Activated CD4-positive, alpha-beta T cell treated with anti-CD3 and anti-CD28 coated beads, Interleukin-2, amount 10 ng/mL, durations not matched to agents 24 days and 14 days (primary cell): ENCODE data around the gene DHX15. TPM values are rescaled to one million over a fixed set of nuclear protein-coding genes. Genes with fewer than 3 reads are reported as not detected.

Experiments
- DNase-seq: peaks from one replicate; pipeline ENCODE4 v3.0.0; 2022
- H3K27ac Mint-ChIP-seq: one replicate; pipeline ENCODE4 v1.8.0; 2022; ENCODE audit warnings: mild to moderate bottlenecking, mixed read lengths
- H3K27me3 Mint-ChIP-seq: one replicate; pipeline ENCODE4 v1.8.0; 2022; ENCODE audit warnings: mixed read lengths
- H3K36me3 Mint-ChIP-seq: one replicate; pipeline ENCODE4 v1.8.0; 2022; ENCODE audit warnings: low read depth, mild to moderate bottlenecking, mixed read lengths
- H3K4me1 Mint-ChIP-seq: one replicate; pipeline ENCODE4 v1.8.0; 2021; ENCODE audit warnings: mixed read lengths
- H3K4me3 Mint-ChIP-seq: one replicate; pipeline ENCODE4 v1.8.0; 2022; ENCODE audit warnings: mild to moderate bottlenecking, moderate library complexity, mixed read lengths
- H3K9me3 Mint-ChIP-seq: one replicate; pipeline ENCODE4 v1.8.0; 2021; ENCODE audit warnings: mixed read lengths
- intact Hi-C: fragments of 100-400 bp; cut with micrococcal nuclease; formaldehyde crosslinking; loops from one replicate; pipeline ENCODE4 v1.15.1; 2023
- total RNA-seq: library from RNA; stranded (reverse); gene quantifications from 2 replicates; pipeline ENCODE4 v1.2.3, GENCODE V29; 2022

DHX15 gene
- total RNA-seq, 1 donor from 2014 or later: 265 TPM

- H3K4me1 Mint-ChIP-seq: peaks cover 36% of the 10 kb centered on the region
- H3K4me3 Mint-ChIP-seq: no peak overlapping the region
- peaks cover 45% of the 10 kb centered on the region for H3K36me3 Mint-ChIP-seq
- no peak overlapping the region for H3K27ac Mint-ChIP-seq
- DNase-seq: no peak
- H3K27me3 Mint-ChIP-seq: no peaks in the 10 kb centered on the region
- H3K9me3 Mint-ChIP-seq: no peaks in the 10 kb centered on the region
- intact Hi-C loops: loop anchor here (10.0 kb wide), 1 partner anchor 76 kb away; no protein-coding TSS in a partner anchor
Observed at GRCh38 chr4:24550441-24551175, 33.7 kb downstream of the DHX15 start.

- Mint-ChIP-seq H3K27ac (no peak overlapping the region), H3K4me1 (peaks cover 50% of the 10 kb centered on the region), H3K27me3 (no peaks in the 10 kb centered on the region), H3K4me3 (no peak overlapping the region), H3K9me3 (no peaks in the 10 kb centered on the region), H3K36me3 (peaks cover 41% of the 10 kb centered on the region)
- no peak for DNase-seq
- intact Hi-C loops: loop anchor here (5.0 kb wide), 1 partner anchor 34 kb away; the partner anchor contains the start of gene DHX15
Observed at GRCh38 chr4:24547979-24548378, 36.4 kb downstream of the DHX15 start.

DNA sequence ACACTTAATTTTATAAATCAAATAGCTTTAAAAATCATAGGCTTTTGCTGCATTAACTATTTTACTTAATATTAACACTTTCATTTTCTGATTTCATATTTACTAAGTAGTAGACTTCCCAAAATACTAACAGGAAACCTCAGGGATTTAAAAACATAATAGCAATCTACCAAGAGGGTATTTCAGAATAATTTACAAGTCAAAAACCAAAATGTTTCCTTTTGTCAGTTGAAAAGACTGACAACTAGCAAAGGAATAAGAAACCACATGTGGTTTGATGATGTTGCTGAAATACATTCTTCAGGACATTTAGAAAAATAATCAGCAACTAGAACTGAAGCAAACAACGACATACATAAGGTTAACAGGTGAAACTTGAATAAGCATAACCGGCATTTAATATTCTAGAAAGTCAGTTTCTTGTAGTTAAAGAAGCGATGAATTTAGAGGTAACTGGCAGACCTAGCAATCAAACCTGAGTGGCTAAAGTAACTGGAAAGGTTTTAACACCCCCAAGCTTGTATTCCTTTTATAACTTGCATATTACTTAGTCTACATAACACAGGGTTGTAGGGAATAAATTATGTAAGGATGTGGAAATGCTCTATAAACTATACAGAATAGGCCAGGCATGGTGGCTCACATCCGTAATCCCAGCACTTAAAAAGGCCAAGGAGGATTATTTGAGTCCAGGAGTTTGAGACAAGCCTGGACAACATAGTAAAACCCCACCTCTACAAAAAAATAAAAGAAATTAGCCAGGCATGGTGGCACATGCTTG is 40.0 kb downstream of the DHX15 start:
- H3K4me1 Mint-ChIP-seq: peaks cover 40% of the 10 kb centered on the region
- peaks cover 57% of the 10 kb centered on the region for H3K36me3 Mint-ChIP-seq
- no peak overlapping the region for H3K4me3 Mint-ChIP-seq
- no peaks in the 10 kb centered on the region for H3K9me3 Mint-ChIP-seq
- intact Hi-C loops: loop anchor here (2.0 kb wide), 1 partner anchor 14 kb away; no protein-coding TSS in a partner anchor
- no peak for DNase-seq
- H3K27ac Mint-ChIP-seq: no peak overlapping the region
- H3K27me3 Mint-ChIP-seq: no peaks in the 10 kb centered on the region

- Mint-ChIP-seq H3K9me3 (no peaks in the 10 kb centered on the region), H3K4me3 (no peak overlapping the region), H3K36me3 (peaks cover 59% of the 10 kb centered on the region), H3K27me3 (no peaks in the 10 kb centered on the region), H3K4me1 (peaks cover 18% of the 10 kb centered on the region), H3K27ac (no peak overlapping the region)
- intact Hi-C loops: no loop called here
- no peak for DNase-seq
Observed at GRCh38 chr4:24537025-24537424, 47.3 kb downstream of the DHX15 start.

- peaks cover 18% of the 10 kb centered on the region for H3K4me1 Mint-ChIP-seq
- DNase-seq: no peak
- H3K36me3 Mint-ChIP-seq: peaks cover 51% of the 10 kb centered on the region
- intact Hi-C loops: no loop called here
- H3K27ac Mint-ChIP-seq: peak overlapping the region; percentile 68
- H3K9me3 Mint-ChIP-seq: no peaks in the 10 kb centered on the region
- no peaks in the 10 kb centered on the region for H3K27me3 Mint-ChIP-seq
- no peak overlapping the region for H3K4me3 Mint-ChIP-seq
Observed at GRCh38 chr4:24535399-24535798, 49.0 kb downstream of the DHX15 start.

- intact Hi-C loops: no loop called here
Observed at GRCh38 chr4:24533364-24533763, 51.0 kb downstream of the DHX15 start.

GRCh38 chr4:24529555-24529954 is 54.8 kb downstream of the DHX15 start:
- no peaks in the 10 kb centered on the region for H3K4me1 Mint-ChIP-seq
- intact Hi-C loops: no loop called here
- peaks cover 60% of the 10 kb centered on the region for H3K36me3 Mint-ChIP-seq
- no peak overlapping the region for H3K4me3 Mint-ChIP-seq
- H3K9me3 Mint-ChIP-seq: no peaks in the 10 kb centered on the region
- no peak for DNase-seq
- no peaks in the 10 kb centered on the region for H3K27me3 Mint-ChIP-seq
- no peak overlapping the region for H3K27ac Mint-ChIP-seq

More at GRCh38 chr4:24533364-24533763, 51.0 kb downstream of the DHX15 start:
- no peak for DNase-seq
- Mint-ChIP-seq H3K36me3 (peaks cover 50% of the 10 kb centered on the region), H3K27ac (no peak overlapping the region), H3K4me1 (peaks cover 12% of the 10 kb centered on the region), H3K27me3 (no peaks in the 10 kb centered on the region), H3K4me3 (no peak overlapping the region), H3K9me3 (no peaks in the 10 kb centered on the region)

GRCh38 chr4:24527371-24527770 is 57.0 kb downstream of the DHX15 start:
- Mint-ChIP-seq H3K4me1 (peaks cover 7% of the 10 kb centered on the region), H3K27me3 (no peaks in the 10 kb centered on the region), H3K9me3 (no peaks in the 10 kb centered on the region), H3K4me3 (no peak overlapping the region), H3K36me3 (peaks cover 64% of the 10 kb centered on the region), H3K27ac (no peak overlapping the region)
- intact Hi-C loops: no loop called here
- no peak for DNase-seq

DNA sequence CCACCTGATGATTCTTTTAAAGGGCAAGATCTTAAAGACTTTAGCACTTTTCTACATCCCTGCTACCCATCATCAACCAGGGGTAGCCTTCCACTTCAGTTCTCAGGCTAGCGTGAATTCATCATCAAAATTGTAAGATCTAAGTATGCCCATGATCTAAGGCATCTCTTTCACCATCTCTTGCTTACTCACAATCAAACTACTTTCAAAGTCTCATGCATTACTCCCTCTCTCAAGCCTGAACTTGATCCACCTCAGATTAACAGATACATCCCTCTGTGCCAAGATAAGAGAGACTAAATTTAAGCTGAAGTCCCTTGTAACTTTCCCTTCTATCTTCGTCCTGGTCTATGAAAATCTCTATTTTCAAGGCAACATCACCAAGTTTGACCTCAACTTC is 62.8 kb downstream of the DHX15 start:
- no peak for DNase-seq
- Mint-ChIP-seq H3K4me1 (peaks cover 12% of the 10 kb centered on the region), H3K27me3 (no peaks in the 10 kb centered on the region), H3K4me3 (no peak overlapping the region), H3K36me3 (peaks cover 57% of the 10 kb centered on the region), H3K27ac (no peak overlapping the region), H3K9me3 (no peaks in the 10 kb centered on the region)
- intact Hi-C loops: loop anchor here (5.0 kb wide), 2 partner anchors 36 to 61 kb away; partner anchors contain the start of gene DHX15

GRCh38 chr4:24519649-24520048 is 64.7 kb downstream of the DHX15 start:
- intact Hi-C loops: loop anchor here (5.0 kb wide), 2 partner anchors 38 to 63 kb away; partner anchors contain the start of gene DHX15

GRCh38 chr4:24517676-24518075 is 66.7 kb downstream of the DHX15 start:
- Mint-ChIP-seq H3K4me1 (peaks cover 8% of the 10 kb centered on the region), H3K36me3 (peaks cover 42% of the 10 kb centered on the region), H3K27me3 (no peaks in the 10 kb centered on the region), H3K27ac (no peak overlapping the region), H3K9me3 (no peaks in the 10 kb centered on the region), H3K4me3 (no peak overlapping the region)
- no peak for DNase-seq
- intact Hi-C loops: no loop called here

More at GRCh38 chr4:24519649-24520048, 64.7 kb downstream of the DHX15 start:
- H3K4me3 Mint-ChIP-seq: no peak overlapping the region
- H3K27ac Mint-ChIP-seq: no peak overlapping the region
- H3K9me3 Mint-ChIP-seq: no peaks in the 10 kb centered on the region
- DNase-seq: no peak
- H3K36me3 Mint-ChIP-seq: peaks cover 46% of the 10 kb centered on the region
- no peaks in the 10 kb centered on the region for H3K27me3 Mint-ChIP-seq
- peaks cover 12% of the 10 kb centered on the region for H3K4me1 Mint-ChIP-seq

DNA sequence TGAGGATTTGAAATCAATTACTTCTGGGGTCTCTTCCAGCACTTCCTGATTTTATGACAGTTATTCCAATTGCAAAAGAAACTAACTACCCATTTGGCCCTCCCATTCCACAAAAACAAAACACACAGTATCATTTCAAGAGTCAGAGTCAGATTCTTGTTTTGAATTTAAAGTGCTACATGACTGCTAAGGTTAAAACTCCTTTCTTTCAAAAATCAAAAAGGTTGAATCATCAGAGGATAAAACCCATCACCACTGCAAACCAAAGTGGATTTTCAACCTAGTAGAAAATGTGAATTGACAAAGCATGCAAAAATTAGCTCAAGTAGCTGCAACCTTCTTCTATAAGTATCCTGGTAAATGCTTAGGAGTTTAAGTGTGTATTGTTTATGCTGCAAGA is 67.4 kb downstream of the DHX15 start:
- Mint-ChIP-seq H3K9me3 (no peaks in the 10 kb centered on the region), H3K27me3 (no peaks in the 10 kb centered on the region), H3K36me3 (peaks cover 38% of the 10 kb centered on the region), H3K4me1 (peaks cover 4% of the 10 kb centered on the region), H3K27ac (peak overlapping the region; percentile 50), H3K4me3 (no peak overlapping the region)
- no peak for DNase-seq
- intact Hi-C loops: no loop called here

DNA sequence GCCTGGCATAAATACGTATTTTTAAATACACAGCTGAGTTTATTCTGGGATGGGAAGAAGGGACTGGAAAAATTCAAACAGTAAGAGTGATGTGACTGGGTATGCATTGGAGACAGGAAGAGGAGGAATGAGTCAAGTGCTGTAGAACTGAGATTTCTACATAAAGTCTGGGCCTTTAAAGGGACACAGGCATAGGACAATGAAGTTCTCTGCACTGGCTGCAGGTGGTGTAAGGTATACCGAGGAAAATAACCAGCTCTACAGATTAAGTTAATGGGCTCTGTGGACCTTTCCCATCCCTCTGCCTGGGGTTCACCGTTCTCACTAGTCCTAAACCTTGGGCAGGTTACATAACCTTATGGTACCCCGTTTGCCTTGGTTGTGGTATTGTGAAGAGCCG is 68.7 kb downstream of the DHX15 start:
- Mint-ChIP-seq H3K4me3 (no peak overlapping the region), H3K4me1 (peaks cover 4% of the 10 kb centered on the region), H3K9me3 (no peaks in the 10 kb centered on the region), H3K27me3 (no peaks in the 10 kb centered on the region), H3K36me3 (peaks cover 29% of the 10 kb centered on the region), H3K27ac (no peak overlapping the region)
- no peak for DNase-seq
- intact Hi-C loops: no loop called here

DNA sequence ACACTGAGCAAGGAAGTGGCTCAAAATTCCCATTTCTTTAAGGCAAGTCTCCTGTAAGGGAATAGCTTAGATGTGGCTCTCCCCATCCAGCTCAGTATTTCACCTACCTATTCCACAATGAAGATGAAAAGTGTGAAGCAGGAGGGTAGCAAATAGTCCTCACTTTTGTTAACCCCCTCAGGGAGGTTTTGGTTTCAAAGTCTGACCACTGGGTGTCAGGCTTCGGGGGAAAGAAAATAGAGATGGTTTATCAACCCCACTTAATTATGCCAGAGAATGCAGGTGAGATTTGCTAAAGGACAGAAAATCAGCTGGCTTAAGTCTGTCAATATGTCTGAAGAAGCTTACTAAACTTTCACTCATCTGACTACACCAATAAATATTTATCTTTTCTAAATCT is 69.5 kb downstream of the DHX15 start:
- peaks cover 4% of the 10 kb centered on the region for H3K4me1 Mint-ChIP-seq
- H3K4me3 Mint-ChIP-seq: no peak overlapping the region
- DNase-seq: no peak
- H3K9me3 Mint-ChIP-seq: no peaks in the 10 kb centered on the region
- H3K27me3 Mint-ChIP-seq: no peaks in the 10 kb centered on the region
- intact Hi-C loops: no loop called here
- peaks cover 26% of the 10 kb centered on the region for H3K36me3 Mint-ChIP-seq
- H3K27ac Mint-ChIP-seq: no peak overlapping the region
